HUDEP-2 (cell line): ENCODE measurements around the gene NT5M.
"Not testable (repeated sequence)": the region's sequence is repeated elsewhere in the genome, so short reads cannot be mapped to it uniquely, and the experiment has no call there.

Experiments
- DNase-seq, 76 experiments: peaks; one replicate each; lab custom pipeline; 2025; ENCODE audit not compliant: unreplicated experiment in 76 of 76; lab: John Stamatoyannopoulos, UW

NT5M gene

GRCh38 chr17:17300624-17301568, 2.3 kb upstream of the NT5M start:
- DNase-seq, result peak in 38 of 76 experiments; percentile 1 to 59 (median 24)

- not testable (repeated sequence) for DNase-seq
These were observed 1.5 kb upstream of the NT5M start for GRCh38 chr17:17301659-17302058.

DNA sequence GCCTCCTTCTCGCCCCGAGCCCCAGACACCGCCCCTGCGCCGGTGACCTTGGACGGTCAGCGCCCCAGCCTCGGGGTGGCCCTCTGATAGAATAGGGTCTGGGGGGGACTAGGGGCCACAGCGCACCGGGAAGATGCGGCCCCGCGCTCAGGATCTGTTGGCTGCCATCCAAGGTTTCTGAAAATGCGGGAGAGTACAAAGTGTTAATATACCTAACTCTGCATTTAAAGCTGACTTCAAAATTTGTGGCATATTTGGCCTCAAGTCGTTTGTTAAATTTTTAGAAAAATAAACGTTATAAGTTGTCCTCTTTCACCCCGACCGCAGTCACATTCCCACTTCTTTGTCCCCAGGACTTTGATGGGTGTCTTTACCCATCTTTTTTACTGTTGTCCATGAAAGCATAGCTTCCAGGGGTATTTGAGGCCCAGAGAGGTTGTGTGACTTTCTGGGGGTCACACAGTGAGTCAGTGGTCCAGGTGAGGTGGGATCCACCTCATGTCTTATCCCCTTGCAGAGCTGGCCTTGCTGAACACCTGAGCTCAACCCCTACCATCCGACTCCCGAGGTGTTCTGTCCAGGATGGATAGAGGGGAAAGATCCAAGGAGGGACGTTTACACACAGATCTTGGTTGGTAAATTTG, 796 bp downstream of the NT5M start:
- peak in 16 of 76 experiments; percentile 31 to 70 (median 46) for DNase-seq

DNA sequence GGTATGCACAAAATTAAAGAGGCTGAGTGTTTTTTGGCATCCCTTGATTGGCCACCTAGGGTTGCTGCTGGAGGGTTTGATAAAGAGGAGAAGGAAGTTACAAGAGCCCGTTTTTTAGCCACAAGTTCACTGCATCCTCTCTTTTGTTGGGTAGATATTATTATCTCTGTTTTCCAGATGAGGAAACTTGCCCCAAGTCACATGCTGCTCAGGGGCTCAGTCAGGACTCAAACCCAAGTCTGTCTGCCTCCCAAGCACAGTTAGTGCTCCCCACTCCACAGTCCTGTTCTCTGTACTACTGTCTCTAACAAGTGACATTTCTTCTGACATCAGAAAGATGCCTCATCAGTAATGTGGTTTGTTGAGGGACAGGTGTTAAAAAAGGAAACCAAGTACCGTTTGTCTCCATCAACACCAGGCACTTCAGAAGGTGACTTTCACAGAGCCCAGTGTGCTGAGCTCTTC, 1.4 kb downstream of the NT5M start:
- peak in 74 of 76 experiments; percentile 31 to 95 (median 71) for DNase-seq

GRCh38 chr17:17305281-17305801, 2.2 kb downstream of the NT5M start:
- peak in 73 of 76 experiments; percentile 34 to 88 (median 71) for DNase-seq

- no peak for DNase-seq
These were observed 6.2 kb downstream of the NT5M start for GRCh38 chr17:17309356-17309755.

- DNase-seq, result peak in 59 of 76 experiments; percentile 2 to 71 (median 39)
These were observed 10.3 kb downstream of the NT5M start for GRCh38 chr17:17313350-17313991.

DNA sequence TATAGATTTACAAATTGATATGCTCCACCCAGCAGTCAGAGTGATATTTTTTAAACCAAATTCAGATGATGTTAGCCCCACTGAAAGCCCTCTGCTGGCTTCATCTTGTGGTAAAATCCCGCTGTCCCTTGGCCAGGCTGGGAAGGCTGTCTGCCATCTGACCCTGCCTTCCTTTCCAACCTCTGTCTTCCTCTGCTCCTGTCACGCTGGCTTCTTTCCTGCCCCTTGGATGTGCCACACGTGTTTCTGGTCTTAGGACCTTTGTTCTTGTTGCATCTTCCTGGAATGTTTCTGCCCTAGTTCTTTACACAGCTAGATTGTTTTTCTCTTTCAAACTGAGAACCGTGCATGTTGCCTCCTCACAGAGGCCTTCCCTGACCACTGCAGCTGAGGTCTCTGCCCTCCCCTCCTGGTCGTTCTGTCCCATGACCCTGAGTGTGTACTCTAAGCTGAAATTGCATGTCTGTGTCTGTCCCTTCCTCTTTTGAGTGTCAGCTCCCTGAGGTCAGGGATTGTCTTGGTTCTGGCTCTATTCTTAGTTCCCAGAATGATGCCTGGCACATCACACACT, 11.4 kb downstream of the NT5M start:
- DNase-seq, result no peak

- DNase-seq, result no peak
These were observed 12.1 kb downstream of the NT5M start for GRCh38 chr17:17315142-17315821.

DNA sequence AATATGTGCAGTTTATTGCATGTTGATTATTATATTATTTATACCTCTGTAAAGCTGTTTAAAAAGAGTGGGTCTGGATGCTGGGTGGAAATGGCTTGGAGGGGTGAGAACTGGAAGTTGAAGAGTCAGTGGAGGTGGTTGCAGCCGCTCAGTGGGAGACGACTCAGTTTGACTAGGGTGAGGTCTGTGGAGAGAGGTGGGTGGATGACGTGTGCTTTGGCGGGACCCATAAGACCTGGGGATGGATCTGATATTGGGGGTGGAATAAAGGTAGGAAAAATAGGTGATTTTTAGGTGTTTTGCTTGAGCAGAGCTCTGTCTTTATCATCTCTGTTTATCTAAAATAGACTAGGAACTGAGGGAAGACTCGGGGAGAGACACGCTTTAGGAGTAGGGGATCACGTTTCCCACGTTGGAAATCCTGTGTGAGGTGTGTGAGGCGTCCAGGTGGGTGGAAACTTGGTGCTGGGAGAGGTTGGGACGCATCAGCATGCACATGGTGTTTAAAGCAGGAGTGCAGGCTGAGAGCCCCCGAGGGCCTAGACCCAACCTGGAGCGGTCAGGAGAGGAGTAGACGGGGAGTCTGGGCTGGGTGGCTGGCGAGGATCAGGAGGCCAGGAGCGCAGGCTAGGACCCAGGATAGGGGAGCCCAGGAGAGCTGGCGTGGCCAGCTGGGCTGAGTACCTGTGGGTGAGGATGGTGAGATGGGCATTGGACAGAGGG, 17.2 kb downstream of the NT5M start:
- no peak for DNase-seq

GRCh38 chr17:17320911-17321220, 17.7 kb downstream of the NT5M start:
- no peak for DNase-seq

- no peak for DNase-seq
These were observed 18.3 kb downstream of the NT5M start for GRCh38 chr17:17321356-17322025.

DNA sequence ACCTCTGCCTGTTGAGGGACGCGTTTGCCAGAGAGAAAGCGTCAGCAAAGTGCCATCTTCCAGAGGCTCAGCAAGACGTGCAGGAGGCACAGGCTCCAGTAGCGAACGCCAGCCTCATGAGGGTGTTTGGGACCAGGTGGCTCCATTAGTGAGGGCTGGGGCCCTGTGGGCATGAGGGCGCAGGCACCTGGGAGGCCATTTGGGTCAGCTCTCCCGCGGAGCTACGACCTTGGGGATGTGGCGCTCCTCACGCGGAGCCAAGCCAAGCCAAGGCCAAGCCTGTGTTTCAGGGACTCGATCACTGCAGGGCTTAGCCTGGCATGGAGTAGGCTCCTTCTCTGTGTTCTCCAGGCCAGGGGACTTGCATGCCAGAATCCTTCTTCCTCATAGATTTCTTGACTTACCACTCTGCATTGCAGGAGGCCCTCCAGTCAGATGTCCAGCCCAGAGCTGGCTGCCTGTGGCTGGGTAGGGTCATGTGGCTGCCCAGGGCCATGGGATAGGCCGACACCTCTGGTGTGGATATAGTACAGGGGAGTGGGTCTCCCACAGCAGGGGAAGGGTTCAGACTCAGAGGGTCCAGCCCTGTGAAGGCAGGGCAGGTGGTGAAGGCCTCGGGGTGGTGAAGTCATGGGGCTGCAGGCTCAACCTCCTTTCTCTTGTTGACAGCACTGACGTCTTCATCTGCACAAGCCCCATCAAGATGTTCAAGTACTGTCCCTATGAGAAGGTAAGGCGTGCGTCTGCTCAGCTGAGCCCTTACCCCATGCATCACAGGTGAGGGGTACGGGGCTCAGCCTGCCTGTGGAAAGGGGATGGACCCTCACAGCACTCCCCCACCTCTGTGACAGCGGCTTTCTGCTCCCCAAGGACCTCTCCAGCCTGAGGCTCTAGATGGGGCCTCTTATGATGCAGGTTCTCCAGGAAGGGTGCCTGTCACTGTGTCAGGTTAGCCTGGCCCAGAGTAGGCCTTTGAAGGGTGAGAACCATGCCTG, 19.6 kb downstream of the NT5M start:
- no peak for DNase-seq

DNA sequence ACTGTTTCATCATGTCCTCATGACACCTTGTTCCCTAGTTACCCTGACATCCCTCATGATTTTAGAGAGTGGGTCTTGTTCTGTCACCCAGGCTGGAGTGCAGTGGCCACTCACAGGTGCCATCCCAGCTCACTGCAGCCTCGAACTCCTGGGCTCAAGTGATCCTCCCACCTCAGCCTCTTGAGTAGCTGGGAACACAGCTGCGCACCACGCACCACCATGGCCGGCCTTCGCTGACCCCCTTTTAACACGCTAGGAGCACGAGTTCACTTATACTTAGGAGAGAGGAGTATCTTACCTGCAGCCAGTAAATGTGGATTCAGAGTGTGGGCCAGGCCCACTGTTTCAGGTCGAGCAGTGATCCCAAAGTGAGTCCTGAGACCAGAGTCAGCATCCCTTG, 21.4 kb downstream of the NT5M start:
- no peak for DNase-seq

GRCh38 chr17:17325228-17325627, 22.1 kb downstream of the NT5M start:
- DNase-seq, result no peak

DNA sequence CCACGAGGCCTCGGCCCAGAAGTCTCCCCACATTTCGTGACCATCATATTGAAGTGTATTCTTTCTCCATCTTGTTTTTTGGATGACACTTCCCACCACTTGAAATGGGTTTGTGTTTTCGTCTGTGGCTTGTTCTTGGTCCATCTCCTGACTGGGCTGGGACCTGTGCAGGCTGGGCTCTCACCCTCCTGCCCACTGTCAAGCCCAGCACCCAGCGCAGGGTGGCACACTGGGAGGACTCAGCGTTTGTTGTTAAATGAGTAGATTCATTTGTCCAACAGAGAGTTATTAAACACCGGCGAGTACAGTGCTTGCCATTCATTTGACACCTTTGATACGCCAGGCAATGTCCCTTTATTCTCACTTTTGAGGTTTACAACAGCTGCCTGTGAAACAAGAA, 22.6 kb downstream of the NT5M start:
- no peak for DNase-seq

DNA sequence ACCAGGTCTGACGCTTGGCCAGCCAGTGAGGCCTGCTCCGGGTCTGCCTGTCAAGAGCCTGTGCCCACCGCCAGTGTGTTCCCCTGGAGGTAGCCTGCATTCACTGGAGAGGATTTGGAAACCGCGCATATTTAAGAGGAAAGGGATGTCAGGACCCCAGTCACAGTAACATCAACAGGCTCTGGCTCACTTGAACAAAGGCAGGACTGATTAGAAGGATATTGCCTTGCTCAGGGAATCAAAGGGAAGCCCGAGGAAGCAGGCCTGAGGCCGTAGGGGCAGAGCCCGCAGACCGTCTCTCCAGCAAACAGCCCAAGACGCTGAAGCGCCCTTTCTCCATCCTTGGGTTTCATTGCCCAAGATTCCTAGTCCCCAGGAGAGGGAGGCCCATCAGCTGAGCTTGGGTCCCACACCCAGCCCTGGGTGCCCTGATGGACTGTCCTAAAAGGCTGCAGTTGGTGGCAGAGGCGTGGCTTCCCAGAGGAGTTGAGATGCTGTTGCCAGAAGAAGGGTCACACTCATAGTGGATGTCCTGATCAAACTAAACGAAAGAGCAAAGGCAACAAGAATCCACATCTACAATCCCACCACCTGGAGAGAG, 23.2 kb downstream of the NT5M start:
- DNase-seq, result no peak
